ENCODE results near the gene CUZD1.

The CUZD1 gene

GRCh38 chr10:122853665-122854313 lies 8.1 kb upstream of the CUZD1 start:
- TF ChIP-seq CTCF (IDR thresholded peaks at IDR 0.05) = no peak
- no peak for TF ChIP-seq ZFX (IDR thresholded peaks at IDR 0.05; ENCODE audit: borderline replicate concordance)
- no peak overlapping the region for H3K27ac ChIP-seq

- H3K27ac ChIP-seq = no peak overlapping the region
- TF ChIP-seq CTCF (IDR thresholded peaks at IDR 0.05) = no peak
- no peak for TF ChIP-seq ZFX (IDR thresholded peaks at IDR 0.05; ENCODE audit: borderline replicate concordance)
Measured at GRCh38 chr10:122852261-122852660, 6.6 kb upstream of the CUZD1 start.

- no peak overlapping the region for H3K27ac ChIP-seq
Measured at GRCh38 chr10:122850705-122851640, 5.3 kb upstream of the CUZD1 start.

GRCh38 chr10:122849900-122850605 lies 4.4 kb upstream of the CUZD1 start:
- TF ChIP-seq ZFX (IDR thresholded peaks at IDR 0.05; ENCODE audit: borderline replicate concordance) (no peak), CTCF (IDR thresholded peaks at IDR 0.05) (no peak)
- H3K27ac ChIP-seq = no peak overlapping the region

More at GRCh38 chr10:122850705-122851640, 5.3 kb upstream of the CUZD1 start:
- TF ChIP-seq CTCF (IDR thresholded peaks at IDR 0.05) (no peak), ZFX (IDR thresholded peaks at IDR 0.05; ENCODE audit: borderline replicate concordance) (no peak)

- H3K27ac ChIP-seq = no peak overlapping the region
- TF ChIP-seq ZFX (IDR thresholded peaks at IDR 0.05; ENCODE audit: borderline replicate concordance) = no peak
- TF ChIP-seq CTCF (IDR thresholded peaks at IDR 0.05) = no peak
Measured at GRCh38 chr10:122849090-122849489, 3.4 kb upstream of the CUZD1 start.

GRCh38 chr10:122847782-122848604 lies 2.3 kb upstream of the CUZD1 start:
- TF ChIP-seq ZFX (IDR thresholded peaks at IDR 0.05; ENCODE audit: borderline replicate concordance) (no peak), CTCF (IDR thresholded peaks at IDR 0.05) (no peak)
- H3K27ac ChIP-seq = no peak overlapping the region
